Forelimb muscle (tissue), 1 donor: ENCODE data around the gene ZNF615. TPM values are rescaled to one million over a fixed set of nuclear protein-coding genes. Genes with fewer than 3 reads are reported as not detected.
"Not testable (repeated sequence)": the region's sequence is repeated elsewhere in the genome, so short reads cannot be mapped to it uniquely, and the experiment has no call there.

Source experiments
- DNase-seq: peaks from one replicate; pipeline ENCODE4 v3.0.0-alpha.2; 2013; ENCODE audit warnings: low read depth
- polyA plus RNA-seq: library from polyadenylated mRNA; unstranded; fragments of 120-200 nt; gene quantifications from one replicate; pipeline ENCODE4 v1.2.1, GENCODE V29; 2013; ENCODE audit not compliant: insufficient read length

The ZNF615 gene
- polyA plus RNA-seq, 1 donor = 9.9 TPM

DNA sequence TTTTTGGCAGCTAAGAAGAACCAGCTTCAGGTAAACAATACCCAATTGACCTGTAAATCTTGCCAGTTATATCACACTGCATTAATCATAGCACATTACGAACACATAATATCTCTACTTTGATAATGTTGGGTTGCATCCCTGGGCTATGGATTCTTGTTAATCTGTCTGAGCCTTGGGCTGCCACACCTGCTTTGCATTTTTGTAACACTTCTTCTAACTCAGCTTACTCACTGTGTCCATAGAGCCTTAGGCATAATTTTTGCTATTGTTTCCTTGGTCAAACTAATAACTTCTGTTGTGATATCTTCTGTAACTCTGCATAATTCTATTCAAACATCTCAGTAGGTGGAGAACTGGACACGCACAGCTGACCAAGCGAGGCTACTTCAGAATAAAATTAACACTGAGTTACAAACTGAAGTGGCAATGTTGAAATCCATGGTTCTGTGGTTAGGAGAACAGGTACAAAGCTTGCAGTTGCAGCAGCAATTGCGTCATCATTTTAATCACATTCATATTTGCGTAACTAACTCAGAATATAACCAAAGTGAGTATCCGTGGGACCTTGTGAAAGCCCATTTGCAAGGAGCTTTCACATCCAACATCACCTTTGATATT lies 27.8 kb downstream of the ZNF615 start:
- DNase-seq = no peak

DNA sequence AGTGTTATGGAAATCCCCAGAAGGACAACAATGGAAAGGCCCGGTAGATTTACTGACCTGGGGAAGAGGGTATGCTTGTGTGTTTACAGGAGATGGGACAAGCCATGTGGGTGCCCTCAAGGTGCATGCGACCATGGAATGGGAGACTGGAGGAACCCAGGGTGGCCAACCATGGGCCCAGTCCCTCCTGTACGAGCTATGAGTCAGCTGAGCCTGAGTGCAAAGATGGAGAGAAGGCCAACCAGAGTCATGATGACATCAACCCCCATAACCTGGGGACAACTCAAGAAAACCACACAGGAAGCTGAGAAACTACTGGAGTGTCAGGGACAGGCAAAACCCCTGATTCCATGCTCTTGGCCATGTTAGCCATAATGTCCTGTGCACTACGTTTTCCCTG lies 29.1 kb downstream of the ZNF615 start:
- DNase-seq = no peak

DNA sequence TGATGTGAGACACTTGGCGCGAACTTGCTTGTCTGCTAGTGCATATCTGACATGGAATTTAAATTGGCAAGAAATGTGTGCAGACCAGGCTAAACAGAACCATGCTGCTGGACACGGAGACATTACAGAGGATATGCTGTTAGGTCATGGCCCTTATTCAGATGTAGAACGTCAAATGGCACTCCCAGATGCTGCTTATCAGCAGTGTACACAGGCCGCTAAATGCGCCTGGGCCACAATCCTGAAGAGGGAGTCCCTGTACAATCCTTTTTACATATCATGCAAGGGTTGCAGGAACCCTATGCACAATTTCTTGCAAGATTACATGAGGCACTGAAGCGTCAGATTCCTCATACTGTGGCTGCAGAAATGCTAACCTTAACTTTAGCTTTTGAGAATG lies 30.7 kb downstream of the ZNF615 start:
- no peak for DNase-seq

DNA sequence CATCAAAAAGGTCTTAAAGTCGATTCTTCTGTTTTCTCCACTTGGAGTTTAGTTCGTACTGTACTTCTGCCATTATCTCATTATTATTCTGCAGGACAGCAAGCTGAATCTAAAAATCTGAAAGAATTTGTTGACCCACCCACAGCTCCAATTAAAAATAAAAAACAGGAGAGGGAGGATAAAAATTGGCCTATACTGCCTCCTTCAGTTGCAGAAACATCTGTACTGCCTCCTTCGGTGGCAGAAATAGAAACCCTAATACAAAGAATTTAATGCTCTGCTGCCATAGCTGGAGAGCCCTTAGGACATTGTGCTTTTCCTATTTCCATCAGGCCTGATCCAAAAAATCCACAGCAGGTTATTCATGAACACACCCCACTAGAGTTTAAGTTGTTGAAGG lies 31.2 kb downstream of the ZNF615 start:
- no peak for DNase-seq

DNA sequence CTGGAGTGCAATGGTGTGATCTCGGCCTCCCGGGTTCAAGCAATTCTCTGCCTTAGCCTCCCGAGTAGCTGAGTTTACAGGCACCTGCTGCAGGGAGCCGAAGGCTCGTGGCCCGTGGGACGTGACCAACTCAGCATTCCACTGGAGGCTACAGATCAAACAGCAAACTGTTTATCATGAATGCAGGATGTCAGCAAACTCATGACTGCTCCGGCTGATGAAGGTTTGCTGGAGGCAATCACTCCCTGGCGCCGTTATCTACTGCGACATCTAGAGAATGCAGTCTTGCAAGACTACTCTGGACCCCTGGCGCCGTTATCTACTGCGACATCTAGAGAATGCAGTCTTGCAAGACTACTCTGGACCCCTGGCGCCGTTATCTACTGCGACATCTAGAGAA lies 32.2 kb downstream of the ZNF615 start:
- DNase-seq = not testable (repeated sequence)

DNA sequence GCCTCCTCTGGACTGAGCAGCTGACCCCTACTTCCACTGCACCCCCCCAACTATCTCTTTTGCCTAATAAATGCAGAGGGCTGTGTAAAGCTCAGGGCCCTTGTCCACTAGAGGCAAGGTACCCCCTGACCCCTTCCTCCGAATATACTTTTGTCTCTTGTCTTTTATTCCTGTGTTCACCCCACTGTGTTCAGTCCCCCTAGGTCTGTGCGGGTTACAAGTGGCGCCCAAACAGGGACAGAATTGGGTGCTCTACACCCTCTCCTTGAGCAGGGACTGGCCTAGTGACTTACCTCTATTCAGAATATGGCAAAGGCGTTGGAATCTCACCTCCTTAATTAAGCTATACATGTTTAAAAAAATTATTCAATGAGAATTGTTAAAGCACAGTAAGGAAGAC lies 36.4 kb downstream of the ZNF615 start:
- DNase-seq = no peak

DNA sequence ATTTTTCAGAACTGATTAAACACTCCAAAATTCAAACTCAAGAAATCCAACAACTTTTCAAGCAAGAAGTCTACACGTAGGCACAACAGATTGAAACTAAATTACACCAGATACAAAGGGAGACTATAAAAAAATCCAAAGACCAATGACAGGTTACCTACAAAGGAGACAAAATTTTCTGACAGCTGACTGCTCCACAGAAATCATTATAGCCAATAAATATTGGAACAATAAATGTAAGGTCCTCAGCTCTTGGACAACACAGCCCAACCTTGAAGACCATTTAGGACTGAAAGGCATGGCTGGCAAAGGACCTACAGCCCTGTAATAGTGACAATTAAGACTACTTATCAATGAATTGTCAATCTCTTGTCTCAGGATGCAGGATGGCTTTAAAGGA lies 37.3 kb downstream of the ZNF615 start:
- no peak for DNase-seq

DNA sequence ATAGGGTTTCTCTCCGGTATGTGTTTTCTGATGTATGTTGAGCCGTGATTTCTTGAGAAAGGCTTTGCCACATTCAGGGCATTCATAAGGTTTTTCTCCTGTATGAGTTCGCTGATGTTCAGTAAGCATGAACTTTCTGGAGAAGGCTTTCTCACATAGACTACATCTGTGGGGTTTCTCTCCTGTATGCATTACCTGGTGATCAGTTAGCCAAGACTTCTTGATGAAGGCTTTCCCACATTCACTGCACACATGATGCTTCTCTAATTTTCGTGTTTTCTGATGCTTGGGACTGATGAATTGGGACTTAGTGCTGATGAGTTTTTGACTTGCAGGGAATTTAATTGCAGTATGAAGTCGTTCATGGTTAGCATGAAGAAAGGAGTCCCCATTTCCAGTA lies 42.4 kb downstream of the ZNF615 start:
- DNase-seq = no peak

DNA sequence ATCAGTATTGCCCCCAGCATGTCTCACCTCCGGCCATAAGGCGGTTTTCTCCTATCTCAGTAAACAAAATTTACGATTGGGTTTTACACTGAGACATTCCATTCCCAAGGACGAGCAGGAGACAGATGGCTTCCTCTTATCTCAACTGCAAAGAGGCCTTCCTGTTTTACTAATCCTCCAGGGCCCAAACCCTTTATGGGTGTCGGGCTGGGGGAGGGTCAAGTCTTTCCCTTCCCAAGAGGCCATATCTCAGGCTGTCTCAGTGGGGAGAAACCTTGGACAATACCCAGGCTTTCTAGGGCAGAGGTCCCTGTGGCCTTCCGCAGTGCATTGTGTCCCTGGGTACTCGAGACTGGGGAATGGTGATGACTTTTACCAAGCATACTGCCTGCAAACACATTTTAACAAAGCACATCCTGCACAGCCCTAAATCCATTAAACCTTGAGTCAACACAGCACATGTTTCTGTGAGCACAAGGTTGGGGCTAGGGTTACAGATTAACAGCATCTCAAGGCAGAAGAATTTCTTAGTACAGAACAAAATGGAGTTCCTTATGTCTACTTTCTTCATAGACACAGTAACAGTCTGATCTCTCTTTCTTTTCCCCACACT lies 47.3 kb downstream of the ZNF615 start:
- DNase-seq = not testable (repeated sequence)

DNA sequence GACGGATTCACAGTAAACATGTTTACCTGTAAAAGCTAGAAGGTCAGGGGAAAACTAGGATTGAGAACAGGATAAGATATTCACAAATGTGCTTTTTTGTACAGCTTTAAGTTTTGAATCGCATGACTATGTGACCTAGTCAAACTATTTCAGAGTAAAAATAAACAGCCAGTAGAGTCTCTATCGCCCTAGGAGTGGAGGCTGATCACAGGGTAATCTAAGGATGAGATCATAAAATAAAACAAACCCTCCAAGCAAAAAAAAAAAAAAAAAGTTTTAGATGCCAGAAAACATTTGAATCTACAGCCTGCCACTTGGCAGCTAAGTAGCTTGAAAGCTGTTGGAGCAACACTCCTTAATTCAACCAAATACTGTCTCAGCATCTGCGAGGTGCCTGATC lies 48.2 kb downstream of the ZNF615 start:
- no peak for DNase-seq

DNA sequence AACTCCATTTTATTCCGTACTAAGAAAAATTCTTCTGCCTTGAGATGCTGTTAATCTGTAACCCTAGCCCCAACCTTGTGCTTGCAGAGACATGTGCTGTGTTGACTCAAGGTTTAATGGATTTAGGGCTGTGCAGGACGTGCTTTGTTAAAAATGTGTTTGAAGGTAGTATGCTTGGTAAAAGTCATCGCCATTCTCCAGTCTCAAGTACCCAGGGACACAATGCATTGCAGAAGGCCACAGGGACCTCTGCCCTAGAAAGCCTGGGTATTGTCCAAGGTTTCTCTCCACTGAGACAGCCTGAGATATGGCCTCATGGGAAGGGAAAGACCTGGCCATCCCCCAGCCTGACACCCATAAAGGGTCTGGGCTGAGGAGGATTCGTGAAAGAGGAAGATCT lies 50.2 kb downstream of the ZNF615 start:
- DNase-seq = not testable (repeated sequence)

DNA sequence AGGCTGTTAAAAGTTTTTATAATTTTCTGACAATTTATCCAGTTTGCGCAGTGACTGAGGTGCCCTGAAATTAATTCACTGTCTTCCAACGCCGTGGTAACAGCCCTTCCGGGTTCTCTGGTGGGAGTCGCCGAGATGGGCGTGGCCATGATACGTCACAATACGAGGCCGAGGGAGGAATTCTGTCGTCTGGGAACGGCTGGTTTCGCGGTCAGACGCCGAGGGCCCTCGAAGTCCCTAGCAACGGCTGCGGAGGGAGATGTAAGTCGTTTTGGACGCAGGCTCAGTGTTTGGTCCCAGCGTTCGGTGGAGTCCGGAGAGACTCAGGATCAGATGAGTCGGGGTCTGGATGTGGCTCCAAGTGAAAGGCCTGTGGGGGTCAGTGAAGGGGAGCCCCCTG lies 59.0 kb downstream of the ZNF615 start:
- peak; percentile 25 for DNase-seq

DNA sequence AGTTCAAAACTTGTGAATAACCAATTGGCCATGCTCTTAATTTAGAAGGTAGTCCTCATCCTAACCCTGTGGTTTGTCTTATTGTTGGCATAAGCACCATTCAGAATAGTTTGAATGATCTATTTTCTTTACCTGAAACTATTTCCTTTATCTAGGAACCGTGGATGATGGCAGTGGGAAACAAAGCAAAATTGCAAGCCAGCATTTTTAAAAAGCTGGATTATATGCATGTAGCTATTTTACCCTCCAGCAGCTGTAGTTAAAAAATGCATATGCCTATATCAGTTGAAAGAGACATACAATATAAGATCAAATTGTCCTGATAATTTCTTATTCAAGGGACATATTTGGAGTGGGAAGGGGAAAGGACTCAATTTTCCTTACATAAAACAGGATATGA lies 61.4 kb downstream of the ZNF615 start:
- DNase-seq = no peak

DNA sequence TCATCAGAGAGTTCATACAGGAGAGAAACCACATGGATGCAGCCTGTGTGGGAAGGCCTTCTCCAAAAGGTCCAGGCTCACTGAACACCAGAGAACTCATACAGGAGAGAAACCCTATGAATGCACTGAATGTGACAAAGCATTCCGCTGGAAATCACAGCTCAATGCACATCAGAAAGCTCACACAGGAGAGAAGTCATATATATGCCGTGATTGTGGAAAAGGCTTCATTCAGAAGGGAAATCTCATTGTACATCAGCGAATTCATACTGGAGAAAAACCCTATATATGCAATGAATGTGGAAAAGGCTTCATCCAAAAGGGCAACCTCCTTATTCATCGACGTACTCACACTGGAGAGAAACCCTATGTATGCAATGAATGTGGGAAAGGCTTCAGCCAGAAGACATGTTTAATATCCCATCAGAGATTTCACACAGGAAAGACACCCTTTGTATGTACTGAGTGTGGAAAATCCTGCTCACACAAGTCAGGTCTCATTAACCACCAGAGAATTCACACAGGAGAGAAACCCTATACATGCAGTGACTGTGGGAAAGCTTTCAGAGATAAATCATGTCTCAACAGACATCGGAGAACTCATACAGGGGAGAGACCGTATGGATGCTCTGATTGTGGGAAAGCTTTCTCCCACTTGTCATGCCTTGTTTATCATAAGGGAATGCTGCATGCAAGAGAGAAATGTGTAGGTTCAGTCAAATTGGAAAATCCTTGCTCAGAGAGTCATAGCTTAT lies 63.0 kb downstream of the ZNF615 start:
- DNase-seq = no peak

Other genes with a start within 250 kb of the ZNF615 start
- 0.19 TPM for gene FPR2, start 247.0 kb downstream of the ZNF615 start, polyA plus RNA-seq
- 0.16 TPM for gene FPR3, start 213.1 kb downstream of the ZNF615 start, polyA plus RNA-seq
- 21.9 TPM for gene ZNF577, start 120.3 kb downstream of the ZNF615 start, polyA plus RNA-seq
- gene ZNF649, start 103.2 kb downstream of the ZNF615 start, polyA plus RNA-seq = 11.1 TPM
- gene ZNF613, start 80.7 kb downstream of the ZNF615 start, polyA plus RNA-seq = 6.1 TPM
- 7.0 TPM for gene ZNF350, start 21.4 kb downstream of the ZNF615 start, polyA plus RNA-seq
- 7.8 TPM for gene ZNF614, start 20.2 kb upstream of the ZNF615 start, polyA plus RNA-seq
- 11.3 TPM for gene ZNF432, start 40.6 kb upstream of the ZNF615 start, polyA plus RNA-seq
- 11.0 TPM for gene ZNF841, start 87.6 kb upstream of the ZNF615 start, polyA plus RNA-seq
- 9.1 TPM for gene ZNF616, start 131.7 kb upstream of the ZNF615 start, polyA plus RNA-seq
- 8.2 TPM for gene ZNF836, start 163.4 kb upstream of the ZNF615 start, polyA plus RNA-seq
- 293 TPM for gene PPP2R1A, start 181.8 kb upstream of the ZNF615 start, polyA plus RNA-seq